ENCODE results near the gene SEMA3B.
"Not testable (repeated sequence)": the region's sequence is repeated elsewhere in the genome, so short reads cannot be mapped to it uniquely, and the experiment has no call there.

- TF ChIP-seq CTCF, EP300 (IDR thresholded peaks at IDR 0.05): not testable (repeated sequence)
Observed at GRCh38 chr3:50228184-50228763, 40.7 kb upstream of the SEMA3B start.

Data from gastroesophageal sphincter (tissue), 3 donors.